HepG2 (cell line): ENCODE results near the gene HBA1. TPM values are rescaled to one million over a fixed set of nuclear protein-coding genes. Genes with fewer than 3 reads are reported as not detected.

Experiments used
- AKAP8 ChIP-seq: sonication (generic); formaldehyde crosslinking; IDR thresholded peaks from 2 replicates; pipeline ENCODE4 v1.5.1; 2020; ENCODE audit warnings: mild to moderate bottlenecking, missing genetic modification reagents
- ARNT ChIP-seq: fragments of 450-650 bp; IDR thresholded peaks from 2 replicates; pipeline ENCODE4 v1.6.1; 2017
- ATF4 ChIP-seq, 2 experiments: fragments of 450-650 bp in 1 of 2; sonication (generic) in 1 of 2; formaldehyde crosslinking; IDR thresholded peaks; 2 replicates each; pipeline versions ENCODE4 v1.5.0 to v1.8.0; 2020 to 2022; ENCODE audit warnings: mild to moderate bottlenecking in 1 of 2, missing genetic modification reagents in 1 of 2
- CBX1 ChIP-seq: IDR thresholded peaks from one replicate; pipeline ENCODE4 v1.6.1; 2016; ENCODE audit warnings: antibody characterized with exemption, low read depth
- ESRRA ChIP-seq: sonication (generic); formaldehyde crosslinking; IDR thresholded peaks from 2 replicates; pipeline ENCODE4 v1.5.1; 2020; ENCODE audit warnings: mild to moderate bottlenecking, low read depth, missing genetic modification reagents
- HNRNPH1 ChIP-seq: fragments of 200-400 bp; formaldehyde crosslinking; optimal IDR thresholded peaks from 2 replicates; pipeline ENCODE3; 2017; ENCODE audit warnings: mild to moderate bottlenecking, low read depth, low read length
- MBD4 ChIP-seq: IDR thresholded peaks from 2 replicates; pipeline ENCODE4 v1.6.1; 2012; ENCODE audit warnings: low read length, inconsistent platforms, borderline replicate concordance
- NFE2L2 ChIP-seq: fragments of 150-350 bp; IDR thresholded peaks from 2 replicates; pipeline ENCODE4 v1.6.1; 2014; ENCODE audit warnings: low read length
- NFIC ChIP-seq: IDR thresholded peaks from 2 replicates; pipeline ENCODE4 v1.6.1; 2012; ENCODE audit warnings: mild to moderate bottlenecking, low read length, inconsistent platforms
- RERE ChIP-seq: IDR thresholded peaks from 2 replicates; pipeline ENCODE4 v1.6.1; 2016; ENCODE audit warnings: low read depth, missing genetic modification reagents, missing compliant biosample characterization
- TOE1 ChIP-seq: sonication (generic); formaldehyde crosslinking; IDR thresholded peaks from 2 replicates; pipeline ENCODE4 v1.4.0; 2020; ENCODE audit warnings: mild to moderate bottlenecking, missing genetic modification reagents
- WIZ ChIP-seq: sonication (generic); formaldehyde crosslinking; IDR thresholded peaks from 2 replicates; pipeline ENCODE4 v1.5.1; 2020; ENCODE audit warnings: mild to moderate bottlenecking, missing genetic modification reagents
- ZBTB33 ChIP-seq: sonication (generic); formaldehyde crosslinking; IDR thresholded peaks from 2 replicates; pipeline ENCODE4 v1.4.0; 2020; ENCODE audit warnings: missing genetic modification reagents
- ZBTB34 ChIP-seq: sonication (generic); formaldehyde crosslinking; IDR thresholded peaks from 2 replicates; pipeline ENCODE4 v1.8.0; 2022; ENCODE audit warnings: mild to moderate bottlenecking, missing genetic modification reagents
- ZNF24 ChIP-seq: fragments of 450-650 bp; IDR thresholded peaks from 2 replicates; pipeline ENCODE4 v1.6.1; 2017; ENCODE audit warnings: antibody characterized with exemption, mild to moderate bottlenecking
- ZNF274 ChIP-seq: sonication (generic); formaldehyde crosslinking; IDR thresholded peaks from 2 replicates; pipeline ENCODE4 v1.5.1; 2020; ENCODE audit warnings: mild to moderate bottlenecking, missing genetic modification reagents
- ZNF329 ChIP-seq: sonication (generic); formaldehyde crosslinking; IDR thresholded peaks from 2 replicates; pipeline ENCODE4 v1.9.0; 2021; ENCODE audit warnings: low read depth, mild to moderate bottlenecking, missing genetic modification reagents
- polyA plus RNA-seq, 8 experiments: library from polyadenylated mRNA; depleted of rRNA in 3 of 8; stranded (reverse) in 7 of 8; unstranded in 1 of 8; fragments of >200 nt; fragmentation: Illumina TruSeq in 4 of 8; extraction: Trizol in 4 of 8; gene quantifications; 2 replicates each; pipeline versions ENCODE4 v1.2.1 to v1.2.3, GENCODE V29; 2011 to 2016; ENCODE audit warnings: low read depth in 4 of 8, missing spikeins in 1 of 8, mixed read lengths in 1 of 8; ENCODE audit not compliant: insufficient read depth in 1 of 8
- total RNA-seq, 5 experiments: library from RNA; depleted of rRNA; stranded (reverse); fragments of >200 nt; fragmentation: Illumina TruSeq; extraction: Trizol; gene quantifications; 2 replicates each; pipeline ENCODE4 v1.2.3, GENCODE V29; 2016; ENCODE audit warnings: low read depth in 1 of 5

Gene HBA1
- total and polyA plus RNA-seq, 2 of the 13 experiments (the other 11 are each of a cell fraction or from before 2014, with no cell fraction given): 0.59 TPM; not detected in 1

- TF ChIP-seq RERE (CRISPR knock-in tag) (peak; percentile 62), NFE2L2 (no peak), ESRRA (peak; percentile 88), ZNF24 (no peak), ZBTB33 (peak; percentile 67; the same call in 1 of the 2 replicates), MBD4 (no peak), AKAP8 (CRISPR knock-in tag) (peak; percentile 97), ARNT (no peak), ZBTB34 (CRISPR knock-in tag) (peak; percentile 90), ATF4 (CRISPR knock-in tag; IDR thresholded peaks at IDR 0.05) (peak in 1 of 2 experiments; percentile 89; a peak in 2 of 4 replicates), WIZ (peak; percentile 78; the same call in 1 of the 2 replicates), HNRNPH1 (no peak), ZNF274 (CRISPR knock-in tag) (peak; percentile 100), CBX1 (peak; percentile 95), TOE1 (CRISPR knock-in tag) (peak; percentile 86; the same call in 1 of the 2 replicates), NFIC (no peak), ZNF329 (peak; percentile 94)
These were observed 4.4 kb downstream of the HBA1 start (continued) for GRCh38 chr16:180681-181564.
